WERI-Rb-1 (cell line): Measurements from ENCODE around the gene COPS7A.

ENCODE experiments used
- DNase-seq: peaks from one replicate; pipeline ENCODE4 v3.0.0-alpha.2; 2020
- H3K27ac ChIP-seq: fragments of 250-450 bp; sonication (Bioruptor Pico); 2 replicates; pipeline ENCODE4 v1.5.1; 2020; ENCODE audit warnings: mild to moderate bottlenecking, moderate library complexity
- H3K27me3 ChIP-seq: fragments of 250-450 bp; sonication (Bioruptor Pico); 2 replicates; pipeline ENCODE4 v1.5.1; 2021; ENCODE audit warnings: mild to moderate bottlenecking, low read depth, moderate library complexity; ENCODE audit not compliant: insufficient read depth, severe bottlenecking
- H3K36me3 ChIP-seq: fragments of 250-450 bp; sonication (Bioruptor Pico); 2 replicates; pipeline ENCODE4 v1.5.1; 2020; ENCODE audit warnings: mild to moderate bottlenecking, moderate library complexity
- H3K4me3 ChIP-seq: 2 replicates; pipeline ENCODE4 v1.5.1; 2011; ENCODE audit warnings: low read depth, mild to moderate bottlenecking, control low read depth, low read length
- H3K9me3 ChIP-seq: fragments of 250-450 bp; sonication (Bioruptor Pico); 2 replicates; pipeline ENCODE4 v1.5.1; 2021; ENCODE audit warnings: mild to moderate bottlenecking, moderate library complexity; ENCODE audit not compliant: severe bottlenecking
- CTCF ChIP-seq: IDR thresholded peaks from 2 replicates; pipeline ENCODE4 v1.5.1; 2011; ENCODE audit warnings: low read depth, mild to moderate bottlenecking, control low read depth, inconsistent platforms, low read length

COPS7A gene

GRCh38 chr12:6772331-6772695 is 48.5 kb downstream of the COPS7A start, which contains the start of gene LAG3:
Gene LAG3 (plus strand): TSS chr12:6772520. CDS start chr12:6772853, 333 bp downstream.
- TF ChIP-seq CTCF, result no peak
- H3K27me3 ChIP-seq, result no peaks in the 10 kb centered on the region
- H3K27ac ChIP-seq, result peak within 1 kb of the TSS; percentile 14; the same call in 1 of the 2 replicates
- no peak within 1 kb of the TSS for H3K4me3 ChIP-seq
- peaks cover 68% of the 10 kb centered on the region for H3K36me3 ChIP-seq
- H3K9me3 ChIP-seq, result no peaks in the 10 kb centered on the region
- no peak for DNase-seq

- DNase-seq, result no peak
- no peak for TF ChIP-seq CTCF
- Histone ChIP-seq H3K27me3 (no peaks in the 10 kb centered on the region), H3K9me3 (no peaks in the 10 kb centered on the region), H3K36me3 (peaks cover 71% of the 10 kb centered on the region), H3K27ac (peak overlapping the region; percentile 14; the same call in 1 of the 2 replicates), H3K4me3 (no peak overlapping the region)
Observed at GRCh38 chr12:6772726-6773589, 49.1 kb downstream of the COPS7A start.

- no peak overlapping the region for H3K27ac ChIP-seq
Observed at GRCh38 chr12:6773590-6774351, 49.9 kb downstream of the COPS7A start.

GRCh38 chr12:6774499-6775062 is 50.7 kb downstream of the COPS7A start:
- no peaks in the 10 kb centered on the region for H3K27me3 ChIP-seq
- TF ChIP-seq CTCF, result no peak
- no peaks in the 10 kb centered on the region for H3K9me3 ChIP-seq
- H3K4me3 ChIP-seq, result no peak overlapping the region
- H3K36me3 ChIP-seq, result peaks cover 66% of the 10 kb centered on the region
- no peak for DNase-seq
- no peak overlapping the region for H3K27ac ChIP-seq

More at GRCh38 chr12:6773590-6774351, 49.9 kb downstream of the COPS7A start:
- peaks cover 71% of the 10 kb centered on the region for H3K36me3 ChIP-seq
- H3K9me3 ChIP-seq, result no peaks in the 10 kb centered on the region
- no peak for DNase-seq
- no peak for TF ChIP-seq CTCF
- H3K27me3 ChIP-seq, result no peaks in the 10 kb centered on the region
- H3K4me3 ChIP-seq, result no peak overlapping the region

GRCh38 chr12:6775185-6776174 is 51.6 kb downstream of the COPS7A start:
- Histone ChIP-seq H3K4me3 (no peak overlapping the region), H3K27ac (no peak overlapping the region), H3K27me3 (no peaks in the 10 kb centered on the region)

More at GRCh38 chr12:6775185-6776174, 51.6 kb downstream of the COPS7A start:
- no peak for TF ChIP-seq CTCF
- H3K36me3 ChIP-seq, result peaks cover 57% of the 10 kb centered on the region
- DNase-seq, result no peak
- H3K9me3 ChIP-seq, result no peaks in the 10 kb centered on the region
